Stimulated activated CD4-positive, alpha-beta T cell treated with anti-CD3 and anti-CD28 coated beads, Interleukin-1b, Interleukin-23, amount 100 ng/mL, for 4 hours (primary cell): ENCODE data around the gene TTC14.
"Not testable (repeated sequence)": the region's sequence is repeated elsewhere in the genome, so short reads cannot be mapped to it uniquely, and the experiment has no call there.

Source experiments
- DNase-seq, 2 donors: peaks; one replicate each; pipeline ENCODE4 v3.0.0-alpha.2; 2020; ENCODE audit warnings: low read depth in 2 of 2

The TTC14 gene

GRCh38 chr3:180601688-180602666, at the start of gene TTC14:
Gene TTC14 (plus strand): TSS chr3:180602163. CDS start chr3:180602262, 99 bp downstream.
- DNase-seq: peak; percentile 87 to 88

GRCh38 chr3:180563406-180563805, 38.6 kb upstream of the TTC14 start:
- DNase-seq: no peak

GRCh38 chr3:180564676-180565075, 37.3 kb upstream of the TTC14 start:
- DNase-seq: no peak

GRCh38 chr3:180570238-180570637, 31.7 kb upstream of the TTC14 start:
- no peak for DNase-seq

GRCh38 chr3:180571831-180572598, 29.9 kb upstream of the TTC14 start:
- DNase-seq: no peak

GRCh38 chr3:180575571-180575970, 26.4 kb upstream of the TTC14 start:
- no peak for DNase-seq

- DNase-seq: no peak
Observed at GRCh38 chr3:180580934-180581333, 21.0 kb upstream of the TTC14 start.

- no peak for DNase-seq
Observed at GRCh38 chr3:180590396-180590795, 11.6 kb upstream of the TTC14 start.

- DNase-seq: not testable (repeated sequence)
Observed at GRCh38 chr3:180593631-180594030, 8.3 kb upstream of the TTC14 start.

- no peak for DNase-seq
Observed at GRCh38 chr3:180594631-180595558, 7.1 kb upstream of the TTC14 start.

- DNase-seq: no peak
Observed at GRCh38 chr3:180595559-180595935, 6.4 kb upstream of the TTC14 start.

- no peak for DNase-seq
Observed at GRCh38 chr3:180600473-180600872, 1.5 kb upstream of the TTC14 start.

- no peak for DNase-seq
Observed at GRCh38 chr3:180611006-180611405, 9.0 kb downstream of the TTC14 start.

GRCh38 chr3:180612364-180612763, 10.4 kb downstream of the TTC14 start:
- no peak for DNase-seq

GRCh38 chr3:180615954-180616353, 14.0 kb downstream of the TTC14 start:
- DNase-seq: no peak

- no peak for DNase-seq
Observed at GRCh38 chr3:180617049-180617448, 15.1 kb downstream of the TTC14 start.

GRCh38 chr3:180618563-180618962, 16.6 kb downstream of the TTC14 start:
- DNase-seq: not testable (repeated sequence)

GRCh38 chr3:180619723-180620122, 17.8 kb downstream of the TTC14 start:
- no peak for DNase-seq

- no peak for DNase-seq
Observed at GRCh38 chr3:180624714-180625113, 22.8 kb downstream of the TTC14 start.

GRCh38 chr3:180626844-180627243, 24.9 kb downstream of the TTC14 start:
- no peak for DNase-seq

- DNase-seq: no peak
Observed at GRCh38 chr3:180630371-180630770, 28.4 kb downstream of the TTC14 start.

- no peak for DNase-seq
Observed at GRCh38 chr3:180631317-180631716, 29.4 kb downstream of the TTC14 start.
